HG02610 (cell line): ENCODE data around the gene METTL27.
"Not testable (repeated sequence)": the region's sequence is repeated elsewhere in the genome, so short reads cannot be mapped to it uniquely, and the experiment has no call there.

ENCODE experiments used
- ATAC-seq: cut with Tn5 transposase; IDR thresholded peaks from one replicate; pipeline ENCODE4 v1.9.1; 2021; ENCODE audit warnings: mild to moderate bottlenecking, moderate library complexity; ENCODE audit not compliant: unreplicated experiment

METTL27 gene

GRCh38 chr7:73869011-73869798 lies 26.9 kb upstream of the METTL27 start:
- no peak for ATAC-seq

GRCh38 chr7:73866446-73866767 lies 24.1 kb upstream of the METTL27 start:
- ATAC-seq, result no peak

GRCh38 chr7:73865738-73866445 lies 23.6 kb upstream of the METTL27 start:
- ATAC-seq, result no peak

GRCh38 chr7:73864981-73865711 lies 22.8 kb upstream of the METTL27 start:
- no peak for ATAC-seq

GRCh38 chr7:73861305-73861704 lies 19.0 kb upstream of the METTL27 start:
- no peak for ATAC-seq

GRCh38 chr7:73860859-73861258 lies 18.5 kb upstream of the METTL27 start, which contains the start of gene TMEM270:
TMEM270 (plus strand) TSS chr7:73861159; CDS start chr7:73861195, 36 bp downstream.
- no peak for ATAC-seq

- ATAC-seq, result no peak
These were observed 16.5 kb upstream of the METTL27 start for GRCh38 chr7:73858807-73859206.

- ATAC-seq, result no peak
These were observed 14.6 kb upstream of the METTL27 start for GRCh38 chr7:73856941-73857340.

- no peak for ATAC-seq
These were observed 10.2 kb upstream of the METTL27 start for GRCh38 chr7:73852500-73852899.

GRCh38 chr7:73851410-73852338 lies 9.4 kb upstream of the METTL27 start:
- ATAC-seq, result peak; percentile 79

GRCh38 chr7:73850781-73851207 lies 8.5 kb upstream of the METTL27 start:
- ATAC-seq, result no peak

- ATAC-seq, result no peak
These were observed 5.8 kb upstream of the METTL27 start for GRCh38 chr7:73847941-73848723.

GRCh38 chr7:73845701-73846195 lies 3.4 kb upstream of the METTL27 start:
- not testable (repeated sequence) for ATAC-seq

GRCh38 chr7:73844848-73845460 lies 2.6 kb upstream of the METTL27 start:
- no peak for ATAC-seq

- ATAC-seq, result no peak
These were observed 1.8 kb upstream of the METTL27 start for GRCh38 chr7:73844131-73844547.

- ATAC-seq, result no peak
These were observed 638 bp downstream of the METTL27 start for GRCh38 chr7:73841689-73842066.

- ATAC-seq, result no peak
These were observed 1.5 kb downstream of the METTL27 start for GRCh38 chr7:73840715-73841379.
